22Rv1 (cell line): ENCODE measurements around the gene PNLIPRP1.
A peak's percentile ranks its signal among the peaks of the same experiment; 100 is the strongest.

Experiments
- H3K27ac ChIP-seq: fragments of 450-650 bp; 2 replicates; pipeline ENCODE4 v1.5.1; 2017
- CTCF ChIP-seq: fragments of 450-650 bp; IDR thresholded peaks from 2 replicates; pipeline ENCODE4 v1.5.1; 2017; ENCODE audit warnings: mild to moderate bottlenecking
- ZFX ChIP-seq: fragments of 450-650 bp; IDR thresholded peaks from 2 replicates; pipeline ENCODE4 v1.6.1; 2017; ENCODE audit warnings: antibody characterized with exemption, borderline replicate concordance

PNLIPRP1 gene

GRCh38 chr10:116621934-116622655 lies 31.3 kb downstream of the PNLIPRP1 start:
- H3K27ac ChIP-seq, result no peak overlapping the region
- no peak for TF ChIP-seq CTCF
- TF ChIP-seq ZFX, result no peak

- H3K27ac ChIP-seq, result no peak overlapping the region
- TF ChIP-seq CTCF (no peak), ZFX (no peak)
Observed at GRCh38 chr10:116625845-116626244, 35.1 kb downstream of the PNLIPRP1 start.

GRCh38 chr10:116626815-116627214 lies 36.1 kb downstream of the PNLIPRP1 start:
- H3K27ac ChIP-seq, result no peak overlapping the region
- TF ChIP-seq CTCF (no peak), ZFX (no peak)

GRCh38 chr10:116627386-116627933 lies 36.7 kb downstream of the PNLIPRP1 start:
- no peak overlapping the region for H3K27ac ChIP-seq
- TF ChIP-seq CTCF, result peak; percentile 90
- no peak for TF ChIP-seq ZFX

- no peak for TF ChIP-seq ZFX
- no peak for TF ChIP-seq CTCF
- no peak overlapping the region for H3K27ac ChIP-seq
Observed at GRCh38 chr10:116629340-116629739, 38.6 kb downstream of the PNLIPRP1 start.

- no peak overlapping the region for H3K27ac ChIP-seq
- no peak for TF ChIP-seq ZFX
- TF ChIP-seq CTCF, result no peak
Observed at GRCh38 chr10:116630020-116630419, 39.3 kb downstream of the PNLIPRP1 start.

- no peak overlapping the region for H3K27ac ChIP-seq
- no peak for TF ChIP-seq ZFX
- no peak for TF ChIP-seq CTCF
Observed at GRCh38 chr10:116631871-116632295, 41.1 kb downstream of the PNLIPRP1 start.
